Caco-2 (cell line): ENCODE measurements around the gene FARP1. TPM values are rescaled to one million over a fixed set of nuclear protein-coding genes. Genes with fewer than 3 reads are reported as not detected.

Experiments used
- BruUV-seq: library from RNA; stranded (reverse); fragments of 400-500 nt; replicated peaks from 2 replicates; lab custom pipeline; 2021; lab: Mats Ljungman, UMichigan
- CTCF ChIA-PET: fragments of 300-600 bp; sonication (Branson Sonifier 250); formaldehyde crosslinking; loops from one replicate; lab custom pipeline; 2022; ENCODE audit warnings: antibody characterized with exemption; lab: Charles Lee
- POLR2A ChIA-PET: fragments of 300-600 bp; sonication (Branson Sonifier 250); formaldehyde crosslinking; loops from one replicate; lab custom pipeline; 2022; ENCODE audit warnings: antibody characterized with exemption; lab: Charles Lee
- DNase-seq, 2 experiments: peaks; one replicate each; pipeline versions ENCODE4 v3.0.0 to v3.0.0-alpha.2; 2020 to 2022
- H3K27me3 ChIP-seq: replicated peaks from 2 replicates; pipeline ENCODE4 v1.6.0; 2011; ENCODE audit warnings: low read length; ENCODE audit not compliant: control insufficient read depth, insufficient read depth
- H3K36me3 ChIP-seq: 2 replicates; pipeline ENCODE4 v1.5.1; 2011; ENCODE audit warnings: low read length; ENCODE audit not compliant: control insufficient read depth, insufficient read depth
- H3K4me1 ChIP-seq: fragments of 250-450 bp; sonication (Bioruptor Pico); 2 replicates; pipeline ENCODE4 v1.5.1; 2020; ENCODE audit warnings: mild to moderate bottlenecking
- H3K4me3 ChIP-seq: 2 replicates; pipeline ENCODE4 v1.5.1; 2011; ENCODE audit warnings: low read depth, mild to moderate bottlenecking, control low read depth, low read length
- H3K9me3 ChIP-seq: fragments of 250-450 bp; sonication (Bioruptor Pico); 2 replicates; pipeline ENCODE4 v1.5.1; 2020; ENCODE audit warnings: mild to moderate bottlenecking, moderate library complexity
- H3K27ac Mint-ChIP-seq: one replicate; pipeline ENCODE4 v1.8.0; 2022; ENCODE audit warnings: mixed read lengths; ENCODE audit not compliant: unreplicated experiment
- H3K27me3 Mint-ChIP-seq: one replicate; pipeline ENCODE4 v1.8.0; 2022; ENCODE audit warnings: mixed read lengths; ENCODE audit not compliant: insufficient read depth, unreplicated experiment
- H3K36me3 Mint-ChIP-seq: one replicate; pipeline ENCODE4 v1.8.0; 2022; ENCODE audit warnings: mild to moderate bottlenecking, mixed read lengths; ENCODE audit not compliant: insufficient read depth, unreplicated experiment
- H3K4me1 Mint-ChIP-seq: one replicate; pipeline ENCODE4 v1.8.0; 2022; ENCODE audit warnings: low read depth, mixed read lengths; ENCODE audit not compliant: unreplicated experiment
- H3K4me3 Mint-ChIP-seq: one replicate; pipeline ENCODE4 v1.8.0; 2022; ENCODE audit warnings: mild to moderate bottlenecking, moderate library complexity, mixed read lengths; ENCODE audit not compliant: unreplicated experiment
- H3K9me3 Mint-ChIP-seq: one replicate; pipeline ENCODE4 v1.8.0; 2022; ENCODE audit warnings: mixed read lengths; ENCODE audit not compliant: unreplicated experiment
- CTCF ChIP-seq, 2 experiments: fragments of 200-600 bp in 1 of 2; IDR thresholded peaks; 1 replicate in 1 of 2; 2 replicates in 1 of 2; pipeline versions ENCODE4 v1.5.1 to v1.8.0; 2011 to 2022; ENCODE audit warnings: antibody characterized with exemption in 1 of 2, control low read depth in 1 of 2, inconsistent platforms in 1 of 2, low read depth in 1 of 2, low read length in 1 of 2, mild to moderate bottlenecking in 1 of 2, moderate library complexity in 1 of 2; ENCODE audit not compliant: insufficient read depth in 1 of 2, severe bottlenecking in 1 of 2, unreplicated experiment in 1 of 2
- intact Hi-C: fragments of 100-400 bp; cut with micrococcal nuclease; formaldehyde crosslinking; loops from one replicate; pipeline ENCODE4 v1.10.0; 2022; ENCODE audit not compliant: unreplicated experiment
- total RNA-seq: library from RNA; stranded (reverse); gene quantifications from 2 replicates; pipeline ENCODE4 v1.2.3, GENCODE V29; 2022

The FARP1 gene
- total RNA-seq, 1 experiment from 2014 or later: 189 TPM

DNA sequence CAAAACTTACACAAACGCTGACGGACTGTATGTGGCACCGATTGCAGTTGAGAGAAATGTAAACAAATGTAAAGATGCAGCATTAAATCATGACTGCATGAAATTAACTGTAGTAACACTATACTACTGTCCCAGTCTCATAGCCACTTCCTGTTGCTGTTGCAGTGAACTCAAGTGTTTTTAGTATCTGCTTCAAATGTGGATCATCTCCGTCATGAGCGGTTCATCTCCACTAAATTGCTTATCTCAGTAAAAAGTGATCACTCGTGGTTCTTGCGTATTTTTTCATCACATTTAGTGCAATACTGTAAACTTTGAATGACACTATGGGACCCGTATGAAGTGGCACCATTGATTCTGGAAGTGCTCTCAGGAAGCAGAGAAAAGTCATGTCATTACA lies 94.4 kb downstream of the FARP1 start:
- Mint-ChIP-seq H3K27me3 (no peaks in the 10 kb centered on the region), H3K4me3 (no peak overlapping the region), H3K4me1 (peaks cover 9% of the 10 kb centered on the region), H3K36me3 (peaks cover 57% of the 10 kb centered on the region), H3K27ac (no peak overlapping the region), H3K9me3 (no peaks in the 10 kb centered on the region)
- Histone ChIP-seq H3K36me3 (no peaks in the 10 kb centered on the region), H3K4me3 (no peak overlapping the region), H3K9me3 (no peaks in the 10 kb centered on the region), H3K27me3 (no peaks in the 10 kb centered on the region), H3K4me1 (peaks cover 2% of the 10 kb centered on the region)
- CTCF ChIA-PET: no interaction called here
- no peak for TF ChIP-seq CTCF (IDR thresholded peaks at IDR 0.05; ENCODE audit: insufficient read depth in 1 of 2, low read depth in 1 of 2, low read length in 1 of 2, severe bottlenecking in 1 of 2, unreplicated experiment in 1 of 2)
- intact Hi-C loops: no loop called here
- POLR2A ChIA-PET: no interaction called here
- DNase-seq: no peak
- BruUV-seq: no TSS peak

DNA sequence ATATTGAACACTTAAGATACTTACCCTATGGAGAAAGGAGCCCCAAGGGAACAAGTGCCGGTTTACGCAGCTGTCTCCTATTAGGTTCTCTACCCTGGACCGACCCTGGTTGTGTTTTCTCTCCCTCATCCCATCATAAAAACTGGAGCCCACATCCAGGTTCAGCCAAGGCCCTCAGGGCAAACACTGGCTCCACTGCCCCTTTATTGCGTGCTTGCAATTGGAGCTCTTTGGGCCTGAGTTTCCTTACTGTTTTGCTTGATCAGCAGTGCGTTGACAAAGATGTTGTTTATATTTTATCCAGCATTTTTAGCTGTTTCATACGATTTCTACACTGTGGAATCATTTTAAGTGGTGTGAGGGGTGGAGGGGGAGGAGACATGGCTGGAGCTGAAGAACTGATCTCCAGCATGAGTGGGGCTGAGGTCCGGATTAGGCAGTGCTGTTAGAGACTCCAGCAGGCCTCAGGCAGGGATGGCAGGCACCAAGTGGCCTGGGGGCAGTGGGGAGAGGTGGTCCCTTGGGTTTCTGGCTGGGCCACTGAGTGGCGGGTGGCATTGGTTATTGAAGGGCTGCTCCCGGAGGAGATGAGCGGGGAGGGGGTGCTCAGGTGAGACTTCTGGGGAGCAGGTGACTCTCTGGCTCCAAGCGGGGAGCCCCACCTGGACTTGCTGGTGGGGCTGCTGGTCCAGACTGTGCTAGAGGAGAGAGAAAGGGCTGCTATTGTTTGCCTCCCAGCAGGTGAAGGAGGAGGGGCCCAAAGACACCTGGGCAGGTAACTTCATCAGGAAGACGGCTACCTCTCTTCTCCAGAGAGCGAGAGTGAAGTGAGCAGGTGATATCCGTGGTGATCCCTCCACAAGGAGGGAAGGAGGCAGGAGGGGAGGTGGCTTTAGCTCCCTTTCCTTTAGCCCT lies 96.5 kb downstream of the FARP1 start:
- Mint-ChIP-seq H3K4me1 (peaks cover 9% of the 10 kb centered on the region), H3K36me3 (peaks cover 56% of the 10 kb centered on the region), H3K9me3 (no peaks in the 10 kb centered on the region), H3K27me3 (no peaks in the 10 kb centered on the region), H3K4me3 (no peak overlapping the region), H3K27ac (peak overlapping the region; percentile 11)
- POLR2A ChIA-PET: no interaction called here
- no peak overlapping the region for H3K4me3 ChIP-seq
- DNase-seq: no peak
- CTCF ChIA-PET: no interaction called here
- no peaks in the 10 kb centered on the region for H3K27me3 ChIP-seq
- H3K9me3 ChIP-seq: no peaks in the 10 kb centered on the region
- intact Hi-C loops: no loop called here
- no peaks in the 10 kb centered on the region for H3K36me3 ChIP-seq
- peaks cover 16% of the 10 kb centered on the region for H3K4me1 ChIP-seq
- no TSS peak for BruUV-seq
- no peak for TF ChIP-seq CTCF (IDR thresholded peaks at IDR 0.05; ENCODE audit: insufficient read depth in 1 of 2, low read depth in 1 of 2, low read length in 1 of 2, severe bottlenecking in 1 of 2, unreplicated experiment in 1 of 2)

DNA sequence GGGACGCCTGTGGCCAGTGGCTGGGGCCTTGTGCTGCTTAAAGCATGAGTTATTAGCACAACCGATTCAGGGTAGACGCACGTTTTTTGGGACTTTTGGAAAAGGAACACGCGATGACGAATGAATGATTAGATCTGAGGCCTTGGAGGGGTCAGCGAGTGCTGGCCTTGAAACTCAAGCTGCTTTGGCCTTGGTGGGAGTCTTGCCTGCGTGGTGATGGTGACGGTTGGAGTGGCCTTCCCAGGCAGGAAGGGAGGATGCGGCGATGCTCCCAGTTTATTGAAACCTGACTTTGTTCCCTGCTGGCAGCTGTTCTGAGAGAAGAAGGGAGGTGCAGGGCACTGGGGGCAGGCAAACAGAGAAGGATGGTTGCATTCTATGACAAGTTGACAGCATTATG lies 97.2 kb downstream of the FARP1 start:
- BruUV-seq: no TSS peak
- H3K4me1 Mint-ChIP-seq: peaks cover 9% of the 10 kb centered on the region
- DNase-seq: no peak
- no peaks in the 10 kb centered on the region for H3K27me3 ChIP-seq
- intact Hi-C loops: no loop called here
- TF ChIP-seq CTCF (IDR thresholded peaks at IDR 0.05; ENCODE audit: insufficient read depth in 1 of 2, low read depth in 1 of 2, low read length in 1 of 2, severe bottlenecking in 1 of 2, unreplicated experiment in 1 of 2): no peak
- H3K36me3 Mint-ChIP-seq: peaks cover 51% of the 10 kb centered on the region
- H3K9me3 Mint-ChIP-seq: no peaks in the 10 kb centered on the region
- no peaks in the 10 kb centered on the region for H3K9me3 ChIP-seq
- peaks cover 17% of the 10 kb centered on the region for H3K4me1 ChIP-seq
- peak overlapping the region; percentile 11 for H3K27ac Mint-ChIP-seq
- no peaks in the 10 kb centered on the region for H3K36me3 ChIP-seq
- POLR2A ChIA-PET: no interaction called here
- H3K4me3 Mint-ChIP-seq: no peak overlapping the region
- CTCF ChIA-PET: no interaction called here
- H3K27me3 Mint-ChIP-seq: no peaks in the 10 kb centered on the region
- H3K4me3 ChIP-seq: no peak overlapping the region
